ENCODE data around the gene LRRC4C.

DNA sequence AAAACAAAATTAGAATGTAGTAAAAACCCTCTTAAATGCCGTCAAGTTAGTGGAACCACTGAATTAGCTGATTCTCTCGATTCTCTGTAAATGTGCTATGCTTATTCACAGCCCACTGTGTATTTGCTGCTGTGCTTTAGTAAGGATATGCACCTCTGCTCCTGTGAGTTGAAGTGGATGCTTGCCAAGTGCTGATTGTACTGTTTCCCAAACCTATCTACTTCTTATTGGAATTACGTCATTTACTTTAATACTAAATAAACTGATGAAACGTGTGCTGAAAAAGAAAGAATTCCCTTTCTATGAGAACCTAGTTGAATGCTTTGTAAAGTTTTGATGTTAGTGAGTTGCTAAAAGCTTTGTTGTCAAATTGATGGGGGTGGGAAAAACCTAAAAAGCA lies 158.4 kb downstream of the LRRC4C start:
- no peak for TF ChIP-seq POLR2A (IDR thresholded peaks at IDR 0.05)
- TF ChIP-seq, protein P1, sequence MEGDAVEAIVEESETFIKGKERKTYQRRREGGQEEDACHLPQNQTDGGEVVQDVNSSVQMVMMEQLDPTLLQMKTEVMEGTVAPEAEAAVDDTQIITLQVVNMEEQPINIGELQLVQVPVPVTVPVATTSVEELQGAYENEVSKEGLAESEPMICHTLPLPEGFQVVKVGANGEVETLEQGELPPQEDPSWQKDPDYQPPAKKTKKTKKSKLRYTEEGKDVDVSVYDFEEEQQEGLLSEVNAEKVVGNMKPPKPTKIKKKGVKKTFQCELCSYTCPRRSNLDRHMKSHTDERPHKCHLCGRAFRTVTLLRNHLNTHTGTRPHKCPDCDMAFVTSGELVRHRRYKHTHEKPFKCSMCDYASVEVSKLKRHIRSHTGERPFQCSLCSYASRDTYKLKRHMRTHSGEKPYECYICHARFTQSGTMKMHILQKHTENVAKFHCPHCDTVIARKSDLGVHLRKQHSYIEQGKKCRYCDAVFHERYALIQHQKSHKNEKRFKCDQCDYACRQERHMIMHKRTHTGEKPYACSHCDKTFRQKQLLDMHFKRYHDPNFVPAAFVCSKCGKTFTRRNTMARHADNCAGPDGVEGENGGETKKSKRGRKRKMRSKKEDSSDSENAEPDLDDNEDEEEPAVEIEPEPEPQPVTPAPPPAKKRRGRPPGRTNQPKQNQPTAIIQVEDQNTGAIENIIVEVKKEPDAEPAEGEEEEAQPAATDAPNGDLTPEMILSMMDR (IDR thresholded peaks at IDR 0.05): no peak

Data from Peyer's patch (tissue), 4 donors.